Osteocyte (in vitro differentiated cells): ENCODE results near the gene DLG2. TPM values are rescaled to one million over a fixed set of nuclear protein-coding genes. Genes with fewer than 3 reads are reported as not detected.

Experiments
- DNase-seq: peaks from one replicate; pipeline ENCODE4 v3.0.0; 2021; ENCODE audit warnings: mixed read lengths; ENCODE audit not compliant: unreplicated experiment; ENCODE audit errors: extremely low spot score
- H3K27ac Mint-ChIP-seq: one replicate; pipeline ENCODE4 v1.8.0; 2021; ENCODE audit warnings: mild to moderate bottlenecking, mixed read lengths; ENCODE audit not compliant: unreplicated experiment
- H3K27me3 Mint-ChIP-seq: one replicate; pipeline ENCODE4 v1.8.0; 2021; ENCODE audit warnings: mixed read lengths; ENCODE audit not compliant: unreplicated experiment
- H3K36me3 Mint-ChIP-seq: one replicate; pipeline ENCODE4 v1.8.0; 2021; ENCODE audit warnings: mixed read lengths; ENCODE audit not compliant: unreplicated experiment
- H3K4me1 Mint-ChIP-seq: one replicate; pipeline ENCODE4 v1.8.0; 2021; ENCODE audit warnings: mixed read lengths; ENCODE audit not compliant: unreplicated experiment
- H3K4me3 Mint-ChIP-seq: one replicate; pipeline ENCODE4 v1.8.0; 2021; ENCODE audit warnings: mild to moderate bottlenecking, moderate library complexity, mixed read lengths; ENCODE audit not compliant: unreplicated experiment
- H3K9me3 Mint-ChIP-seq: one replicate; pipeline ENCODE4 v1.8.0; 2021; ENCODE audit warnings: mixed read lengths; ENCODE audit not compliant: unreplicated experiment
- total RNA-seq: library from RNA; stranded (reverse); gene quantifications from 2 replicates; pipeline ENCODE4 v1.2.1, GENCODE V29; 2021
- TF ChIP-seq, protein P1 (sequence below): fragments of 200-600 bp; sonication (generic); IDR thresholded peaks from 2 replicates; pipeline ENCODE4 v1.5.0; 2021; ENCODE audit warnings: antibody characterized with exemption, mild to moderate bottlenecking, moderate library complexity

DLG2 gene
- total RNA-seq, 1 donor from 2014 or later = 2.1 TPM

DNA sequence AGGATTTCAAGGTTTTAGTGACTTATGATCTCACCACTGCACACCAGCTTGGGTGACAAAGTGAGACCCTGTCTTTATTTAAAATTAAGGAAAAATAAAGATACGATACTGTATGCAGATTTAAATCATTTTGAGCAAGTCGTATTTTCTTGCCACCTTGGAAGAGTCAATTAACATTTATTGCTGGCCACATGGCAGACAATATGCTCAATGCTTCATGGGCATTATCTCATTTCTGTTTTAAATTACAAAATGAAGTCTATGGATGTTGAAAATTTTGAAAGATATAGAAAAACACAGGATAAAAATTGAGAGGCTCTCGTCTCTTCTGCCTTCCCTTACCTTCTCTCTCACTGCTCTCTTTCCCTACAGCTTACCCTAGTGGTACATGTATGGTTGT lies 1992.0 kb downstream of the DLG2 start:
- H3K9me3 Mint-ChIP-seq = no peaks in the 10 kb centered on the region
- no peaks in the 10 kb centered on the region for H3K36me3 Mint-ChIP-seq
- H3K4me3 Mint-ChIP-seq = no peak overlapping the region
- no peak overlapping the region for H3K27ac Mint-ChIP-seq
- no peaks in the 10 kb centered on the region for H3K4me1 Mint-ChIP-seq
- H3K27me3 Mint-ChIP-seq = peaks cover 8% of the 10 kb centered on the region
- no peak for DNase-seq
- TF ChIP-seq, protein P1, sequence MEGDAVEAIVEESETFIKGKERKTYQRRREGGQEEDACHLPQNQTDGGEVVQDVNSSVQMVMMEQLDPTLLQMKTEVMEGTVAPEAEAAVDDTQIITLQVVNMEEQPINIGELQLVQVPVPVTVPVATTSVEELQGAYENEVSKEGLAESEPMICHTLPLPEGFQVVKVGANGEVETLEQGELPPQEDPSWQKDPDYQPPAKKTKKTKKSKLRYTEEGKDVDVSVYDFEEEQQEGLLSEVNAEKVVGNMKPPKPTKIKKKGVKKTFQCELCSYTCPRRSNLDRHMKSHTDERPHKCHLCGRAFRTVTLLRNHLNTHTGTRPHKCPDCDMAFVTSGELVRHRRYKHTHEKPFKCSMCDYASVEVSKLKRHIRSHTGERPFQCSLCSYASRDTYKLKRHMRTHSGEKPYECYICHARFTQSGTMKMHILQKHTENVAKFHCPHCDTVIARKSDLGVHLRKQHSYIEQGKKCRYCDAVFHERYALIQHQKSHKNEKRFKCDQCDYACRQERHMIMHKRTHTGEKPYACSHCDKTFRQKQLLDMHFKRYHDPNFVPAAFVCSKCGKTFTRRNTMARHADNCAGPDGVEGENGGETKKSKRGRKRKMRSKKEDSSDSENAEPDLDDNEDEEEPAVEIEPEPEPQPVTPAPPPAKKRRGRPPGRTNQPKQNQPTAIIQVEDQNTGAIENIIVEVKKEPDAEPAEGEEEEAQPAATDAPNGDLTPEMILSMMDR = no peak

DNA sequence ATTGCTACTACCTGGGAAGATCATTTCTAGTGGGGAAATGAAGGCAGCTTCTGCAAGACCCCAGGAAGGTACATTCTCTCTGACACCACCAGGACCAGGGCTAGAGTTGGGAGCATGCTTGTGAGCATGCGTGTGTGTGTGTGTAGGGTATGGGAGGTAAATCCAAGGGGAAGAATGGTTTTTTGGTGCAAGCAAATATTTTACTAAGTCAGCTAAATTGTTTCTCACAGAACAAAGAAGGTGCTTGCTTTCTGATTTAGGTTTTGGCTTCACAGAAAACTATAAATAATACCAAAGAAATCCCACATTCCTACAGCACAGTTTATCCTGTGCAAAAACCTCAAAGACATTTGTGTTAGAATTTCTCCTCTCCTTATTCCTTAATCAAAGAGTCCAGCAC lies 1996.9 kb downstream of the DLG2 start:
- H3K27ac Mint-ChIP-seq = no peak overlapping the region
- no peak overlapping the region for H3K4me3 Mint-ChIP-seq

DNA sequence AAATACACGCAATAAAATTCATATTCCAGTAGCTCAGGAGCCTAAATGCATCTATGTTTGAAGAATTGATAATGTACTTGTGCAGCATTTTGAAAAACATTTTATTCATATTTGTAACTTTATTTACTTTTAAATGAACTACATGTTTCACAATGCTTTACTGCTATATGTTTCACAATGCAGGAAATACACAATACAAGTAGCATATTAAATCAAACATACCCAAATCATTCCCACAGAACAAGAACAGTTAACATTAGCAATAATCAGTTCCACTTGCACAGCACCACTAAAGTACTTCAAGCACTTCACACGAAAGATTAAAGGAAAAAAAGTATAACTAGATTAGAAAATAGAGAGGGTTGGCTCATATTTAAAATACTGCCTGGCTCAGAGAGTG lies 1997.4 kb downstream of the DLG2 start:
- TF ChIP-seq, protein P1 = no peak
- H3K4me1 Mint-ChIP-seq = no peaks in the 10 kb centered on the region
- H3K36me3 Mint-ChIP-seq = no peaks in the 10 kb centered on the region
- no peak overlapping the region for H3K27ac Mint-ChIP-seq
- H3K4me3 Mint-ChIP-seq = no peak overlapping the region
- peaks cover 6% of the 10 kb centered on the region for H3K27me3 Mint-ChIP-seq
- H3K9me3 Mint-ChIP-seq = no peaks in the 10 kb centered on the region
- DNase-seq = no peak

More for the DNA sequence above, 1996.9 kb downstream of the DLG2 start:
- Mint-ChIP-seq H3K9me3 (no peaks in the 10 kb centered on the region), H3K4me1 (no peaks in the 10 kb centered on the region), H3K27me3 (peaks cover 6% of the 10 kb centered on the region), H3K36me3 (no peaks in the 10 kb centered on the region)
- DNase-seq = no peak
- TF ChIP-seq, protein P1 = no peak

DNA sequence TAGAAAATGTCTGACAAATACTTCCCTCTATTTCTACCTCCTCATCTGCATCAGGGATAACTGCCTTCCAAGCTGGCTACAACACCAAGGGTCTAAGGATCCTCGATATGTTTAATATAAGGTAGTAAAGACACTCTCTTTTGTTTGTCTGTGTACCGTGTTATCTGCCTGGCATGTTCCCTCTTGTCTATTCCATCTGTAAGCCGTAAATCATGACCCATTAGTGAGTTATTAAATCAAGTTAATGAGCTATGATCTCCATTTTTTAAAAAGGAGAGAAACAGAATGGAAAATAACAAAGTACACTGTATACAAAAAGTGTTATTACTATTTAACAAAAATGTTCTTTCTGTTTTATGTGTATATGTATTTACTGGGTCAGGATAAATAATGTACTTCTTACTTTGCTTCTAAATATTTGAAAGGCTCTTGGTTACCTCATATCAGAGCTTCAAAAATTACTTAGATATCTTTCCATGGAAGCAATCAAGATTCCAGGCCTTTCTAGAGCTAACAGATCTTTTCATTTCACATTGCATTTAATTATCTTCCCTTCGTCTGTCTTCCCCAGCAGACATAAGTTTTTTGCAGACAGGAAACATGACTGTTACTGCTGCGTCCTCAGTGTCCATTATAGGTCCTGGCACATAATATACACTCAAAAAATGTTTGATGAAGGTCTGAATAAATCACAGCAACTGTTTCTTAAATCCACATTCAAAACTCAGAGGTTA lies 1998.4 kb downstream of the DLG2 start:
- H3K4me1 Mint-ChIP-seq = no peaks in the 10 kb centered on the region
- TF ChIP-seq, protein P1 = no peak
- H3K4me3 Mint-ChIP-seq = no peak overlapping the region
- peaks cover 6% of the 10 kb centered on the region for H3K27me3 Mint-ChIP-seq
- H3K36me3 Mint-ChIP-seq = no peaks in the 10 kb centered on the region
- no peak for DNase-seq
- no peaks in the 10 kb centered on the region for H3K9me3 Mint-ChIP-seq
- H3K27ac Mint-ChIP-seq = no peak overlapping the region

DNA sequence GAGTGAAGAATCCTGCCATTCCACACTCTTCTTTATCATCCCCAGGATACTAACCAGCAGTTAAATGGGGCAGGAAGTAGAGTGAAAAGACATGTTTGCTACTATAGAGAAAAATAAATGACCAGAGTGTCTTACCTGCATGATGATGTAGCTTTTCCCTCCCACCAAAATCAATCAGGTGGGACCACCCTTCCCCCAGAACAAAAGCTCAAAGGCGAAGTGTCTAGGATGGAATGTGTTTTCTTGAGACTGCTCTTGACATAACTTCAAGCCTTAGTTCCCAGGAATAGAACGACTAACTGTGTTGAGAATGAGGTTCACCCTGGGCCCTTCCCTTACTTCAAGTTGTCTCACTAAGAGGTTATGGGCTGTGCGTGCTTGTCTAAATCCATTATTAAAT lies 2001.8 kb downstream of the DLG2 start:
- TF ChIP-seq, protein P1 = no peak
- H3K27ac Mint-ChIP-seq = no peak overlapping the region
- no peaks in the 10 kb centered on the region for H3K9me3 Mint-ChIP-seq
- no peaks in the 10 kb centered on the region for H3K4me1 Mint-ChIP-seq
- H3K4me3 Mint-ChIP-seq = no peak overlapping the region
- no peaks in the 10 kb centered on the region for H3K36me3 Mint-ChIP-seq
- no peak for DNase-seq
- peaks cover 4% of the 10 kb centered on the region for H3K27me3 Mint-ChIP-seq
